Raji (cell line): Measurements from ENCODE around the gene PANK4.

Source experiments
- POLR2A ChIP-seq: IDR thresholded peaks from 2 replicates; pipeline ENCODE4 v1.6.1; 2011; ENCODE audit warnings: low read depth, low read length, control low read depth; ENCODE audit not compliant: insufficient read depth

The PANK4 gene

GRCh38 chr1:2462819-2463218, 63.6 kb downstream of the PANK4 start:
- TF ChIP-seq POLR2A: no peak

- no peak for TF ChIP-seq POLR2A
These were observed 65.2 kb downstream of the PANK4 start for GRCh38 chr1:2460996-2461751.

- no peak for TF ChIP-seq POLR2A
These were observed 66.2 kb downstream of the PANK4 start for GRCh38 chr1:2460203-2460602.

GRCh38 chr1:2459757-2460156, 66.6 kb downstream of the PANK4 start:
- no peak for TF ChIP-seq POLR2A

- TF ChIP-seq POLR2A: no peak
These were observed 67.7 kb downstream of the PANK4 start for GRCh38 chr1:2458687-2459086.
